Fibroblast of skin of scalp (primary cell): ENCODE data around the gene ST8SIA2.
A peak's percentile ranks its signal among the peaks of the same experiment; 100 is the strongest.

Source experiments
- DNase-seq: peaks from one replicate; pipeline ENCODE4 v3.0.0-alpha.2; 2013

Gene ST8SIA2

DNA sequence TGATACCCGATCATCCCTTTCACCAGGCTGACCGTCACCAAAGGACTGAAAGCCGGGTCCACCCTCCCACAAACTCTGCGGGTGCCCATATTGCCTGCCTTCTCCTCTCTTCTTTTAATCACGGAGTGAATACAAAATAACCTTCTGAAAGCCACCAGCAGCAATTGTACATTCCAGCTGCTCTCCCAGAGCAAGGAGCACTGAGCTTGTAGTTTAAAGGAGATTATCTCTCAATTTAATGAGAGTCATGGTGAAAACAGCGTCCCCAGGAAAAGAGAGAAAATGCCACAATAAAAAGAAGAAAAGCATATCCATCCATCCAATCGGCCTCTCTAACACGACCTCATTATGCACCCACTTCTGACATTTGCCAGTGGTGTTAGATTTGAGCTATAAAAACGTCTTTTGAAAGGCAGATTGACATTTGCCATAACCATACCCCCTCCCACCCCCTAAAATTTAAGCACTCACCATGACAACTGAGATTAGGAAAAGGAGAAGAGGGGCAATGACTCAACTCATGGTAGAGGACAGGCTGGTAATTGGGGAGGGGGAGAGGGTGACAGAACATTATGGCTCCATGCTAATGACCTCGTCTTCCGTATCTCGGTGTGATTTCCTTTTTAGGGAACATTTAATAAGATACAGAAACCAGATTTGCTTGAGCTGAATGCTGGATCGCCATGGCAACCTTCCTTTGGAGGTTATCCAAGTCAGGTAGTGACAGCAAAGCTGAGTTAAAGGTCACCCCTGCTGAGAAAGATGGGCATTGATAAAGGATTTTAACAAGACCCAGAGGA, 106.2 kb downstream of the ST8SIA2 start:
- no peak for DNase-seq

DNA sequence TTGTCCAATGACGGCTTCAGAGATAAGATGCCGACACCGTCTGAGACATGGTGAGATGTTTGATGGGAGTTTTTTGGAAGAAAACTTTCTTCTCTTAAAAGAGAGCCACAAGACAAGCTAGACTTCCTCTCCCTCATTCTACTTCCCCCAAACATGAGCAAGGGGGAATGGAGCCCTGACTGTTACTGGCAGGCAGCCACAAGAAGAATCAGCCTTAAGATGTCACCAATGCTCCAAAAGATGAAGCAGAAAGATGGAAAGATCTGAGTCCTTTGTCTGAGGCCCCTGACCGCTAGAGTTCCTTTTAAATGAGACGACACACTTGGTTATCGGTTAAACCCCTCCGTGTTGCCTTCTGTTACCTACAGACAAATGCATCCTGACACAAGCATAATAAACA, 108.7 kb downstream of the ST8SIA2 start:
- peak; percentile 13 for DNase-seq

DNA sequence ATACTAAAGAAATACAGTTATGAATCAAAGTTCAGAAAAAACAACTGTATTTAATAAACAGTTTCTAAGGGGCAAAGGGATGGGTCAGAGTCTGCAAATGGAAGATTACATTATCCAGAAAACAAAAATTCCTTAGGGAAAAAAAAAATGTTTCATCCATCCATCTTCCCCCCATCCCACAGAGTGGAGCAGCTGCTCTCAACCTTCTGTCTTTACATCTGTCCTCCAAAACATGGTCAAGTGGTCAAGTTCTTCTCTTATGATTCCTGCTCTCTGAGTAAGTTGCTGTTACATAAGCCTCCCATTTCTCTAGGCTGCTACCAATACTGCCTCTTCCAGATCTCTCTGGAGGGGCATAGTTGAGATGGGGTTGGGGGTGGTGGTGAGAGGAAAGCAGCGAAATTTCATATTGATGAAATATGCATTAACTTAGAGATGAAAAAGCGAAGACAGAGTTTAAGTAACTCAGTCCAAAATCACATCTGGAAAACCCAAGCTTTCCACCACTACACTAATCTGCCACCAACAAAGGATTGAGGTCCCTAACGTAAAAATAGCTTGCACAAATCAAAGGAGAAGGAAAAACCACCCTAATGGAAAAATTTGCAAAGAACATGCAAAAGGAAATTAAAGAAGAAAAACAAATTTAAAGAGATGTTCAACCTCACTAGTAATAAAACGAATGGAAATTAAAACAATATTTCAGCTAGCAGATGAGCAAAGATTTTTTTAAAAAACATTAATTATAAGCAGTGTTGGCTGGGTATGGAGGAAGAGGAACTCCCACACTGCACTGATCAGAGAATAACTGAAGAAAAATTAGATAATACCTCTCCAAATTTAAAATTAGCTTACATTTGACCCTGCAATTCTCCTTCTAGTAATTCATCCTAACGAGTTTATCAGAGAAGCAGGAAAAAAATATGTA, 109.5 kb downstream of the ST8SIA2 start:
- DNase-seq: no peak

DNA sequence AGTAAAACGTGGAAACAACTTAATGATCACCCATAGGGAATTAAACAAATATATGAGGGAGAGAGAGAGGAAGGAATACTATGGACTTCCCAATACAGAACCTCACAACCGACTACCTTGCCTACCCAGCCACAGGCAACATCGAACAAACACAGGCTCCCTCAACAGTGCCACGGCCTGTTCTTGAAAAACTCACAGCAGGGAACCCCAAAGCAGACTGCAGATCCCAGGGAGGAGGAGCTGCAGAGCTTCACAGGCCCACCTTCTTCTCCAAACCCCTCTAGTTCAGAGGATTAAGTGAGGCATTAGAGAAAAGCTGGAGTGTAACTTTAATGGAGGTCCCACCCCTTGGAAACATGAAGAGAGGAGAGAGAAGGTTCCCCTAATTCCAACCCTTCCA, 110.2 kb downstream of the ST8SIA2 start:
- no peak for DNase-seq

DNA sequence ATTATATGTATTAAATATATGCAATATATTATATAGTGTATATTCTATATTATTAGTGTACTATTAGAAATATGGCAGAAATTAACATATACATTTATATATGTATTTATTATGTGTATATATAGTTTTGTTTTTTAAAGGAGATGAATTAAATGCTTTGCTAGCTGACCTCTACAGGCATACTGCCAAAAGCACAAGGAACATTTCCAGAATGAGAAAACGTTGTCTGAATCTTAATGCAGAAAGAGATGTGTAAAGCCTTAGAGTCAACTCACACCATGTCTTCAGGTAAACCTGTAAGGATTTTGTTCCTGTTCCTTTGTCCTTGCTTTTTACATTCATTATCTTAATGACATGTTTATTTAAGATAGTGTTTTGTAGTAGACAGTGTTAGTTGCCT, 111.9 kb downstream of the ST8SIA2 start:
- DNase-seq: no peak

DNA sequence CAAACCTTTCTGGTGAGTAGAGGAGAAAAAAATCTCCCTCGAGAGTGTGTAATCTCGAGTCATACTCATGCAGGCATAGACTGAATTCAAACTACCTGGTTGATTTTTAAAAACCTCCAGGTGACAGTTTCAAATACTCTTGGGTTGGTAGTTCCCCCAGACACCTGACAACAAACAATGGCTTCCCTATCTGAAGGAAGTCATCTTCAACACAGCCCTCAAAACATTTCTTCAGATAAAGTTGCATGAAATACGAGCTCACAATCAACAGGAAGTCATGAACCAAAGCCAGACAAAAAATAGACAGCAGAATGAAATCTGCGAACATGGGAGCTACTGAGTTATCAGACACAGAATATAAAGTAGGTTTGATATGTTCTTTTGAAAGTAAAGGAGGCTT, 112.8 kb downstream of the ST8SIA2 start:
- DNase-seq: no peak

DNA sequence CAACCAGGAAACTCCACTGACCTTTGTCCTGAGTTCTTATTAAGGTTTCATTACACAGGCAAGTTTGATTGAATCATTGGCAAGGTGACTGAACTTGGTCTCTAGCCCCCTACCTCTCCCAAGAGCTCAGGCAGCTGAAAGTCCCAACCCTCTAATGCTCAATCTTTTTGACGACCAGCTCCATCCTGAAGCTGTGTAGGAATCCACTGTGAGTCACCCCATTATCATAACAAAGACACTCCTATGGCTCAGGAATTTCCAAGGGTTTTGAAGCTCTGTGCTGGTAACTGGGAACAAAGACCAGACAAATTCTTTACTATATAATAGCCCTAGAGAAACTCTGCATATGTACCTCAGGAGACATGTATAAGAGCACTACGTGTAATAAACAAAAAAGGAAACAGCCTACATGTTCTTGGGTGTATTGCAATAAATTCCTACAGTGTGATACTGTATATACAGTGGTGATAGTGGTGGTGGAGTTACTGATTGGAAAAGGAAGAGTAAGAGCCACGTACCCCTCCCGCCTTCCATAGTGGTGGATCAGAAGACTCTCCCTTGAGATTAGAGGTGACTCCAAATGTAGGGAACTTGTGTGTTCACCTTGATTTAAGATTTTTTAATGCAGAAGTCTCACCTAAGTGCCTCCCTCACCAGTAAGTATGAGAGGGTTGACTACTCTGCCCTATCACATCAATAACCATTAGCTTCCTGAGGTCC, 116.6 kb downstream of the ST8SIA2 start:
- DNase-seq: peak; percentile 55
